ENCODE results near the gene BBLN.
A peak's percentile ranks its signal among the peaks of the same experiment; 100 is the strongest.

Gene BBLN

DNA sequence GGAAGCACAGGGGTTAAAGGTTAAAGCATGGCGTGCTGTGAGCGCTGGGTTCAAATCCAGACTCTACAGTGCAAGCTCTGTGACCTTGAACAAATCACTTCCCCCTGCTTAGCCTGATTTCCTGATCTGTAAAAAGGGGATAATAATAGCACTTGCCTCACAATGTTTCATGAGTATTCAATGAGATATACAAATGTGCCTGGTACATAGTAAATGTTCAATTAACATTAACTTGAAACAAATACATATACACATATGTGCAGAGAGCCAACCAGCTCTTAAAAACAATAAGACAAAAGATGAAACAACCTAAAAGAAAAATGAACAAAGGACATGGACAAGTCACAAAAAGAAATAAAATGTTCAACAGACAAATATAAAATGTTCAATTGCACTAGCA, 27.3 kb downstream of the BBLN start:
- Histone ChIP-seq H3K27ac (ENCODE audit: low read depth, low read length) (no peak overlapping the region), H3K23ac (ENCODE audit: low read length) (no peak overlapping the region), H2BK12ac (ENCODE audit: low read length) (no peak overlapping the region), H3K79me1 (ENCODE audit: low read length) (peaks cover 13% of the 10 kb centered on the region), H3K9ac (ENCODE audit: low read length) (no peak overlapping the region), H2BK120ac (ENCODE audit: insufficient read depth, low read length, poor library complexity) (no peak overlapping the region), H2AK5ac (ENCODE audit: low read length) (no peak overlapping the region), H3K4me1 (ENCODE audit: control insufficient read depth in 1 of 2, insufficient read depth in 2 of 2, low read length in 2 of 2) (peaks cover 5 to 7% of the 10 kb centered on the region in 2 experiments), H3K27me3 (ENCODE audit: insufficient read depth, low read length) (no peaks in the 10 kb centered on the region), H3K36me3 (ENCODE audit: control insufficient read depth in 1 of 2, insufficient read depth in 2 of 2, low read length in 2 of 2) (peaks cover 42 to 43% of the 10 kb centered on the region in 2 experiments), H4K91ac (ENCODE audit: low read depth, low read length) (no peak overlapping the region), H2BK5ac (ENCODE audit: low read depth, low read length, poor library complexity) (no peak overlapping the region), H3K79me2 (ENCODE audit: control insufficient read depth, insufficient read depth, low read length, poor library complexity) (peaks cover 12% of the 10 kb centered on the region), H3K18ac (ENCODE audit: low read length) (no peak overlapping the region), H4K8ac (ENCODE audit: low read depth, low read length) (no peak overlapping the region), H3K14ac (ENCODE audit: low read length) (no peak overlapping the region), H3K4ac (ENCODE audit: low read depth, low read length) (no peak overlapping the region), H3K4me2 (ENCODE audit: low read length) (no peak overlapping the region), H3K9me3 (ENCODE audit: insufficient read depth, low read depth, low read length) (no peaks in the 10 kb centered on the region), H4K12ac (ENCODE audit: low read depth, low read length) (no peak overlapping the region), H2AFZ (ENCODE audit: insufficient read depth, low read length, poor library complexity) (no peak overlapping the region), H3K4me3 (ENCODE audit: low read depth, low read length) (no peak overlapping the region)
- no CpG with 5 or more reads among the region's 2 CpGs for WGBS (ENCODE audit: extremely low coverage, insufficient coverage, insufficient read length)
- DNase-seq, result no peak

DNA sequence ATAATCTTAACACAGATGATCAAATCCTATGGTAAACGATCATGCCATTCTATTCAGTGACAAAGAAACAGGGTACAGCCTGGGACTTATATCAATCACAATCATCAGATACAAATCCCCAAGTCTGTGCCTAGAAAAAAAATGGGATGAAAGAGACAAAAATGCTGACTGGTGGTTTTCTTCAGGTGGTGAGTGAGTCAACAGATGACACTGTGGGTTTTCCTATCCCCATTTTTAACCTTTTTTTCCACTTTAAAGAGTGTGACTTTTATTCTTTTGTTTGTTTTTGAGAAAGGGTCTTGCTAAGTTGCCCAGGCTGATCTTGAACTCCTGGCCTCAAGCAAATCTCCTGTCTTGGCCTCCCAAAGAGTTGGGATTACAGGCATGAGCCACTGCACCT, 28.1 kb downstream of the BBLN start:
- no peak overlapping the region for H4K12ac ChIP-seq (ENCODE audit: low read depth, low read length)
- H4K91ac ChIP-seq (ENCODE audit: low read depth, low read length), result no peak overlapping the region
- no peaks in the 10 kb centered on the region for H3K9me3 ChIP-seq (ENCODE audit: insufficient read depth, low read depth, low read length)
- no CpG with 5 or more reads among the region's 1 CpG for WGBS (ENCODE audit: extremely low coverage, insufficient coverage, insufficient read length)
- no peak overlapping the region for H3K4ac ChIP-seq (ENCODE audit: low read depth, low read length)
- peaks cover 12% of the 10 kb centered on the region for H3K79me2 ChIP-seq (ENCODE audit: control insufficient read depth, insufficient read depth, low read length, poor library complexity)
- H2BK5ac ChIP-seq (ENCODE audit: low read depth, low read length, poor library complexity), result no peak overlapping the region
- H3K18ac ChIP-seq (ENCODE audit: low read length), result no peak overlapping the region
- H4K8ac ChIP-seq (ENCODE audit: low read depth, low read length), result no peak overlapping the region
- peaks cover 13% of the 10 kb centered on the region for H3K79me1 ChIP-seq (ENCODE audit: low read length)
- H3K4me3 ChIP-seq (ENCODE audit: low read depth, low read length), result no peak overlapping the region
- H2BK12ac ChIP-seq (ENCODE audit: low read length), result no peak overlapping the region
- H3K36me3 ChIP-seq (ENCODE audit: control insufficient read depth in 1 of 2, insufficient read depth in 2 of 2, low read length in 2 of 2), result peaks cover 36 to 38% of the 10 kb centered on the region in 2 experiments
- H3K27ac ChIP-seq (ENCODE audit: low read depth, low read length), result no peak overlapping the region
- no peak overlapping the region for H3K14ac ChIP-seq (ENCODE audit: low read length)
- H3K23ac ChIP-seq (ENCODE audit: low read length), result no peak overlapping the region
- no peak overlapping the region for H2AFZ ChIP-seq (ENCODE audit: insufficient read depth, low read length, poor library complexity)
- no peak for DNase-seq
- no peaks in the 10 kb centered on the region for H3K27me3 ChIP-seq (ENCODE audit: insufficient read depth, low read length)
- no peak overlapping the region for H2BK120ac ChIP-seq (ENCODE audit: insufficient read depth, low read length, poor library complexity)
- H3K9ac ChIP-seq (ENCODE audit: low read length), result no peak overlapping the region
- peaks cover 5 to 7% of the 10 kb centered on the region in 2 experiments for H3K4me1 ChIP-seq (ENCODE audit: control insufficient read depth in 1 of 2, insufficient read depth in 2 of 2, low read length in 2 of 2)
- no peak overlapping the region for H2AK5ac ChIP-seq (ENCODE audit: low read length)
- H3K4me2 ChIP-seq (ENCODE audit: low read length), result no peak overlapping the region

DNA sequence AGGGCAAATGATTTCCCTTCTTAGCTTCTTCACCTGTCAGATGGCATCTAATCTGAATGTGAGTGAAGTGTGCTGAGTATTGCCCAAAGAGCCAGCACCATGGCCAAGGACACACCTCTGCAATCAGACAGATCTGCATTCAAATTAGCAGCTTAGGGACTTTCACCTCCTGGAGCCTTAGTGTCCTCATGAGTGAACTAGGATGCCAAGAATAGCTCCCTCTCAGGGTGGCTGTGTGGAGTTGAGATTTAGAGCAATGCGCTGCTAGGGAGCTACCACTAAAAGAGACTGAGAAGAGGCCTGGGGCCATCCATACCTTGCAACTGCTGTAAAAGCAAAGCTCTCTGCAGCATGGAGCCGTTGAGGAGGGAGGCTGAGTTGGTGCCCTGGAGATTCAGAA, 29.9 kb downstream of the BBLN start:
- Histone ChIP-seq H3K79me2 (ENCODE audit: control insufficient read depth, insufficient read depth, low read length, poor library complexity) (peaks cover 12% of the 10 kb centered on the region), H3K23ac (ENCODE audit: low read length) (no peak overlapping the region), H4K12ac (ENCODE audit: low read depth, low read length) (no peak overlapping the region), H2BK120ac (ENCODE audit: insufficient read depth, low read length, poor library complexity) (no peak overlapping the region), H4K8ac (ENCODE audit: low read depth, low read length) (no peak overlapping the region), H3K4me2 (ENCODE audit: low read length) (no peak overlapping the region), H3K14ac (ENCODE audit: low read length) (no peak overlapping the region), H3K18ac (ENCODE audit: low read length) (no peak overlapping the region), H3K79me1 (ENCODE audit: low read length) (peaks cover 13% of the 10 kb centered on the region), H2AK5ac (ENCODE audit: low read length) (no peak overlapping the region), H4K91ac (ENCODE audit: low read depth, low read length) (no peak overlapping the region), H3K27ac (ENCODE audit: low read depth, low read length) (no peak overlapping the region), H3K36me3 (ENCODE audit: control insufficient read depth in 1 of 2, insufficient read depth in 2 of 2, low read length in 2 of 2) (peaks cover 29 to 31% of the 10 kb centered on the region in 2 experiments), H3K27me3 (ENCODE audit: insufficient read depth, low read length) (no peaks in the 10 kb centered on the region), H3K4me1 (ENCODE audit: control insufficient read depth in 1 of 2, insufficient read depth in 2 of 2, low read length in 2 of 2) (peaks cover 5 to 7% of the 10 kb centered on the region in 2 experiments), H3K4ac (ENCODE audit: low read depth, low read length) (no peak overlapping the region), H2BK5ac (ENCODE audit: low read depth, low read length, poor library complexity) (no peak overlapping the region), H2BK12ac (ENCODE audit: low read length) (no peak overlapping the region), H2AFZ (ENCODE audit: insufficient read depth, low read length, poor library complexity) (no peak overlapping the region), H3K9me3 (ENCODE audit: insufficient read depth, low read depth, low read length) (no peaks in the 10 kb centered on the region), H3K4me3 (ENCODE audit: low read depth, low read length) (no peak overlapping the region), H3K9ac (ENCODE audit: low read length) (no peak overlapping the region)
- WGBS (ENCODE audit: extremely low coverage, insufficient coverage, insufficient read length), result no CpG with 5 or more reads among the region's 2 CpGs
- DNase-seq, result no peak

DNA sequence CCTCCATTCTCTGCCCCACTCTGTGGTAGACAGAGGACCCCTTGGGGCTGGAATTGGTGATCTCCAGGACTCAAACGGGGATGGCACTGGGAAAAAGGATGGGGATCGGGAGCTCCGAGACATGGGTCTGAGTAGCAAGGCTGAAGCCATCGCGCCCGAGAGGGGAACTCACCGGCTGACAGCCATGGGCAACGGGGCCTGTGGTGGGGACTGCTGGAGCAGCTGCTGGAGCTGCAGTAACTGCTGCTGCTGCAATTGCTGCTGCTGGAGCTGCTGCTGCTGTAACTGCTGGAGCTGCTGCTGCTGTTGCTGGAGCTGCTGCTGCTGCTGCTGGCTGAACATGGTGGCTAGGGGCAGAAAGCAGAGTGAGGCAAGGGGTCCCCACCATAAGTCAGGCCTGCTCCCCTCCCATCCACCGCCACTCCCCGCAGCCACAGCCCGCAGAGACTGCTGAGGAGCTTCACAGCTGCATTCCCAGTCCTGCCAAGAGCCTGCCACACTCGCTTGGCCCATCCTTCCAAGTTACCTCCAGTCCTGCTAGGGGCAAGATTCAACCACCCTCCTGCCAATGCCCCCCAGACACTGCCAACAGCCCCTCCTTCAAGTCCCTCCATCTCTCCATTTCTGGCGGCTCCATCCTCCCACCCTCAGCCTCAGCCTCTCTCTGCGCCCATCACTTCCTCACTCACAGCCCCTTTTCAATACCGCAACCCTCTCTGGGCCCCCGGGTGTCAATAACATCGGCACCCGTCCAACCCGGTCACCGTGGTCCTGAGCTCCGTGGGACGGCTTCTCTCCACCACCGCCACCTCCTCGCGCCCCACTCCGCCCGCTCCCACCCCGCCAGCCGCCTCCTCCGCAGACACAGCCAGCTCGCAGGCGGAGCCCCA, 30.7 kb downstream of the BBLN start:
- Histone ChIP-seq H3K18ac (ENCODE audit: low read length) (peak overlapping the region; percentile 93), H3K79me1 (ENCODE audit: low read length) (peaks cover 13% of the 10 kb centered on the region), H3K4me1 (ENCODE audit: control insufficient read depth in 1 of 2, insufficient read depth in 2 of 2, low read length in 2 of 2) (peaks cover 5 to 7% of the 10 kb centered on the region in 2 experiments), H3K79me2 (ENCODE audit: control insufficient read depth, insufficient read depth, low read length, poor library complexity) (peaks cover 12% of the 10 kb centered on the region), H4K8ac (ENCODE audit: low read depth, low read length) (peak overlapping the region; percentile 99), H4K91ac (ENCODE audit: low read depth, low read length) (peak overlapping the region; percentile 75), H3K23ac (ENCODE audit: low read length) (no peak overlapping the region), H3K9me3 (ENCODE audit: insufficient read depth, low read depth, low read length) (no peaks in the 10 kb centered on the region), H3K9ac (ENCODE audit: low read length) (peak overlapping the region; percentile 88), H2AFZ (ENCODE audit: insufficient read depth, low read length, poor library complexity) (peak overlapping the region; percentile 100), H2AK5ac (ENCODE audit: low read length) (peak overlapping the region; percentile 90), H3K4me2 (ENCODE audit: low read length) (peak overlapping the region; percentile 94), H3K14ac (ENCODE audit: low read length) (peak overlapping the region; percentile 81), H2BK12ac (ENCODE audit: low read length) (no peak overlapping the region), H4K12ac (ENCODE audit: low read depth, low read length) (peak overlapping the region; percentile 86), H3K27ac (ENCODE audit: low read depth, low read length) (peak overlapping the region; percentile 33), H2BK5ac (ENCODE audit: low read depth, low read length, poor library complexity) (peak overlapping the region; percentile 64), H3K36me3 (ENCODE audit: control insufficient read depth in 1 of 2, insufficient read depth in 2 of 2, low read length in 2 of 2) (peaks cover 23 to 24% of the 10 kb centered on the region in 2 experiments), H3K4me3 (ENCODE audit: low read depth, low read length) (peak overlapping the region; percentile 95), H3K27me3 (ENCODE audit: insufficient read depth, low read length) (no peaks in the 10 kb centered on the region), H2BK120ac (ENCODE audit: insufficient read depth, low read length, poor library complexity) (peak overlapping the region; percentile 36), H3K4ac (ENCODE audit: low read depth, low read length) (peak overlapping the region; percentile 91)
- no CpG with 5 or more reads among the region's 32 CpGs for WGBS (ENCODE audit: extremely low coverage, insufficient coverage, insufficient read length)
- no peak for DNase-seq
